HEK293 (cell line): ENCODE results near the gene PDIA5.

Source experiments
- CTCF ChIA-PET: fragments of 350-600 bp; formaldehyde crosslinking; extraction: SDS; loops from one replicate; lab custom pipeline; 2021; ENCODE audit warnings: antibody characterized with exemption; lab: Yijun Ruan, JAX
- POLR2A ChIA-PET: fragments of 300-600 bp; formaldehyde crosslinking; extraction: SDS; loops from one replicate; lab custom pipeline; 2020; ENCODE audit warnings: antibody characterized with exemption, inconsistent platforms; lab: Yijun Ruan, JAX
- H3K27ac ChIP-seq: fragments of 200-500 bp; sonication (Bioruptor generic); 2 replicates; pipeline ENCODE4 v1.5.1; 2014; ENCODE audit warnings: low read depth, low read length, control low read depth, inconsistent platforms; ENCODE audit errors: extremely low read depth
- H3K36me3 ChIP-seq, 2 experiments: fragments of 200-500 bp in 1 of 2; sonication (Bioruptor generic) in 1 of 2; 1 replicate in 1 of 2; 2 replicates in 1 of 2; pipeline ENCODE4 v1.5.1; 2014 to 2017; ENCODE audit warnings: inconsistent platforms in 2 of 2, low read length in 2 of 2; ENCODE audit not compliant: control insufficient read depth in 2 of 2, insufficient read depth in 1 of 2
- H3K4me1 ChIP-seq: fragments of 200-500 bp; sonication (Bioruptor generic); 2 replicates; pipeline ENCODE4 v1.5.1; 2014; ENCODE audit warnings: mild to moderate bottlenecking, low read length, inconsistent platforms; ENCODE audit not compliant: control insufficient read depth, insufficient read depth
- H3K4me3 ChIP-seq: 2 replicates; pipeline ENCODE4 v1.5.1; 2011; ENCODE audit warnings: low read depth, mild to moderate bottlenecking, control low read depth, low read length, moderate library complexity
- H3K9me3 ChIP-seq: fragments of 200-500 bp; sonication (Bioruptor generic); 2 replicates; pipeline ENCODE4 v1.5.1; 2014; ENCODE audit warnings: low read depth, low read length, inconsistent platforms; ENCODE audit not compliant: control insufficient read depth, insufficient read depth
- HOXD13 ChIP-seq: sonication (generic); formaldehyde crosslinking; IDR thresholded peaks from 2 replicates; pipeline ENCODE4 v1.8.0; 2022; ENCODE audit warnings: missing genetic modification reagents, borderline replicate concordance
- KLF16 ChIP-seq: fragments of 450-650 bp; formaldehyde crosslinking; IDR thresholded peaks from 2 replicates; pipeline ENCODE4 v1.5.1; 2017; ENCODE audit warnings: missing biosample characterization, missing genetic modification characterization
- REPIN1 ChIP-seq: fragments of 450-650 bp; formaldehyde crosslinking; IDR thresholded peaks from 2 replicates; pipeline ENCODE4 v1.5.1; 2017; ENCODE audit warnings: missing biosample characterization, missing genetic modification characterization, low read depth
- ZNF148 ChIP-seq: fragments of 450-650 bp; formaldehyde crosslinking; IDR thresholded peaks from 2 replicates; pipeline ENCODE4 v1.5.0; 2017; ENCODE audit warnings: missing biosample characterization, missing genetic modification characterization, borderline replicate concordance
- ZNF157 ChIP-seq: fragments of 450-650 bp; formaldehyde crosslinking; IDR thresholded peaks from 2 replicates; pipeline ENCODE4 v1.5.1; 2016; ENCODE audit warnings: missing biosample characterization, missing genetic modification characterization
- ZNF16 ChIP-seq: fragments of 450-650 bp; formaldehyde crosslinking; IDR thresholded peaks from 2 replicates; pipeline ENCODE4 v1.5.1; 2016; ENCODE audit warnings: low read depth, missing biosample characterization, missing genetic modification characterization
- ZNF169 ChIP-seq: fragments of 450-650 bp; formaldehyde crosslinking; IDR thresholded peaks from 2 replicates; pipeline ENCODE4 v1.5.1; 2016; ENCODE audit warnings: missing biosample characterization, missing genetic modification characterization
- ZNF266 ChIP-seq: fragments of 450-650 bp; formaldehyde crosslinking; IDR thresholded peaks from 2 replicates; pipeline ENCODE4 v1.5.1; 2016; ENCODE audit warnings: missing biosample characterization, missing genetic modification characterization, low read depth
- ZNF274 ChIP-seq, 2 experiments: fragments of 200-500 bp in 1 of 2; fragments of 450-650 bp in 1 of 2; sonication (Bioruptor generic) in 1 of 2; formaldehyde crosslinking in 1 of 2; IDR thresholded peaks; 2 replicates each; pipeline versions ENCODE4 v1.5.1 to v1.6.1; 2014 to 2016; ENCODE audit warnings: borderline replicate concordance in 1 of 2, inconsistent platforms in 1 of 2, low read length in 1 of 2, missing biosample characterization in 1 of 2, missing genetic modification characterization in 1 of 2
- ZNF350 ChIP-seq: fragments of 450-650 bp; formaldehyde crosslinking; IDR thresholded peaks from 2 replicates; pipeline ENCODE4 v1.5.0; 2017; ENCODE audit warnings: missing biosample characterization, mild to moderate bottlenecking, missing genetic modification characterization
- ZNF391 ChIP-seq: fragments of 450-650 bp; formaldehyde crosslinking; IDR thresholded peaks from 2 replicates; pipeline ENCODE4 v1.5.1; 2016; ENCODE audit warnings: low read depth, missing biosample characterization, missing genetic modification characterization, borderline replicate concordance
- ZNF416 ChIP-seq: fragments of 450-650 bp; formaldehyde crosslinking; IDR thresholded peaks from 2 replicates; pipeline ENCODE4 v1.5.1; 2016; ENCODE audit warnings: missing biosample characterization, missing genetic modification characterization
- ZNF510 ChIP-seq: fragments of 450-650 bp; formaldehyde crosslinking; IDR thresholded peaks from 2 replicates; pipeline ENCODE4 v1.5.1; 2018; ENCODE audit warnings: mild to moderate bottlenecking, missing genetic modification characterization, missing biosample characterization; ENCODE audit not compliant: insufficient replicate concordance
- ZNF548 ChIP-seq: fragments of 450-650 bp; formaldehyde crosslinking; IDR thresholded peaks from 2 replicates; pipeline ENCODE4 v1.5.1; 2016; ENCODE audit warnings: missing biosample characterization, missing genetic modification characterization
- ZNF558 ChIP-seq: fragments of 450-650 bp; formaldehyde crosslinking; IDR thresholded peaks from 2 replicates; pipeline ENCODE4 v1.5.1; 2016; ENCODE audit warnings: missing biosample characterization, missing genetic modification characterization
- ZNF585B ChIP-seq: fragments of 450-650 bp; formaldehyde crosslinking; IDR thresholded peaks from 2 replicates; pipeline ENCODE4 v1.5.1; 2016; ENCODE audit warnings: missing biosample characterization, missing genetic modification characterization
- ZNF639 ChIP-seq: fragments of 450-650 bp; formaldehyde crosslinking; IDR thresholded peaks from 2 replicates; pipeline ENCODE4 v1.5.1; 2016; ENCODE audit warnings: missing biosample characterization, missing genetic modification characterization
- ZNF776 ChIP-seq: fragments of 450-650 bp; formaldehyde crosslinking; IDR thresholded peaks from 2 replicates; pipeline ENCODE4 v1.5.0; 2017; ENCODE audit warnings: missing biosample characterization, missing genetic modification characterization, borderline replicate concordance
- ZNF791 ChIP-seq: fragments of 450-650 bp; formaldehyde crosslinking; IDR thresholded peaks from 2 replicates; pipeline ENCODE4 v1.5.1; 2016; ENCODE audit warnings: missing biosample characterization, missing genetic modification characterization
- ZNF837 ChIP-seq: fragments of 450-650 bp; formaldehyde crosslinking; IDR thresholded peaks from 2 replicates; pipeline ENCODE4 v1.5.1; 2016; ENCODE audit warnings: missing biosample characterization, missing genetic modification characterization
- ZSCAN18 ChIP-seq: fragments of 450-650 bp; formaldehyde crosslinking; IDR thresholded peaks from 2 replicates; pipeline ENCODE4 v1.5.1; 2016; ENCODE audit warnings: missing biosample characterization, missing genetic modification characterization
- ZSCAN23 ChIP-seq: fragments of 450-650 bp; formaldehyde crosslinking; IDR thresholded peaks from 2 replicates; pipeline ENCODE4 v1.5.1; 2016; ENCODE audit warnings: missing biosample characterization, missing genetic modification characterization
- TF ChIP-seq, protein P1 (sequence below): IDR thresholded peaks from 2 replicates; pipeline ENCODE4 v1.6.1; 2011; ENCODE audit warnings: mild to moderate bottlenecking, low read depth, low read length, borderline replicate concordance
- TF ChIP-seq, protein P2 (sequence below): fragments of 450-650 bp; formaldehyde crosslinking; IDR thresholded peaks from 2 replicates; pipeline ENCODE4 v1.5.1; 2016; ENCODE audit warnings: missing biosample characterization, missing genetic modification characterization

PDIA5 gene

GRCh38 chr3:123032057-123032456 is 34.8 kb upstream of the PDIA5 start:
- Histone ChIP-seq H3K9me3 (no peaks in the 10 kb centered on the region), H3K36me3 (no peaks in the 10 kb centered on the region), H3K27ac (no peak overlapping the region), H3K4me1 (0 out of 2 replicates have a peak, but pooled peaks cover 3% of the 10 kb centered on the region), H3K4me3 (no peak overlapping the region)
- POLR2A ChIA-PET, result no interaction called here
- TF ChIP-seq, protein P1, sequence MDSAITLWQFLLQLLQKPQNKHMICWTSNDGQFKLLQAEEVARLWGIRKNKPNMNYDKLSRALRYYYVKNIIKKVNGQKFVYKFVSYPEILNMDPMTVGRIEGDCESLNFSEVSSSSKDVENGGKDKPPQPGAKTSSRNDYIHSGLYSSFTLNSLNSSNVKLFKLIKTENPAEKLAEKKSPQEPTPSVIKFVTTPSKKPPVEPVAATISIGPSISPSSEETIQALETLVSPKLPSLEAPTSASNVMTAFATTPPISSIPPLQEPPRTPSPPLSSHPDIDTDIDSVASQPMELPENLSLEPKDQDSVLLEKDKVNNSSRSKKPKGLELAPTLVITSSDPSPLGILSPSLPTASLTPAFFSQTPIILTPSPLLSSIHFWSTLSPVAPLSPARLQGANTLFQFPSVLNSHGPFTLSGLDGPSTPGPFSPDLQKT, result no peak
- TF ChIP-seq, protein P2, sequence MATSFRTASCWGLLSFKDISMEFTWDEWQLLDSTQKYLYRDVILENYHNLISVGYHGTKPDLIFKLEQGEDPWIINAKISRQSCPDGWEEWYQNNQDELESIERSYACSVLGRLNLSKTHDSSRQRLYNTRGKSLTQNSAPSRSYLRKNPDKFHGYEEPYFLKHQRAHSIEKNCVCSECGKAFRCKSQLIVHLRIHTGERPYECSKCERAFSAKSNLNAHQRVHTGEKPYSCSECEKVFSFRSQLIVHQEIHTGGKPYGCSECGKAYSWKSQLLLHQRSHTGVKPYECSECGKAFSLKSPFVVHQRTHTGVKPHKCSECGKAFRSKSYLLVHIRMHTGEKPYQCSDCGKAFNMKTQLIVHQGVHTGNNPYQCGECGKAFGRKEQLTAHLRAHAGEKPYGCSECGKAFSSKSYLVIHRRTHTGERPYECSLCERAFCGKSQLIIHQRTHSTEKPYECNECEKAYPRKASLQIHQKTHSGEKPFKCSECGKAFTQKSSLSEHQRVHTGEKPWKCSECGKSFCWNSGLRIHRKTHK (tag by site-specific recombination), result no peak
- TF ChIP-seq ZNF16 (tag by site-specific recombination), result peak; percentile 54; the same call in 1 of the 2 replicates
- CTCF ChIA-PET, result interaction anchor here (0.6 to 8.6 kb wide), 3 partner anchors 24 to 163 kb away, joined by 3 to 84 read pairs (median 3); no protein-coding TSS in a partner anchor

DNA sequence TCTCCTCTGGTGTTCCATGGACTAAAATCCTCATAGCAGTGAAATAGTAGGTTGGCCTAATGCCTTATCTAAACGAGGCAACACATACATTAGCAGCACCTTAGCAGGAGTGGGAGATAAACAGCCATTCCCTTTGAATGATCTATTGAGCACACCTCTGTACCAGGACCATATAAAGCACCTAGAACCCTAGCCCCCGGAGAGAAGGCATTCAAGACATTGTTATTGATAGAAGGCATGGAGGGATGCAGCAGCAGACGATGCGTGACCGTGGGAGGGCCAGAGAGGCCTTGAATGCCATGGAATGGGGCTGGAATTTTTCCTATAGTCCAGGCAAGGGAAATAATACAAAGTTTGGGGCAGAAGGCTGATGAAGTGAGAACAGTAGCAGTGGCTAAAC is 32.7 kb upstream of the PDIA5 start:
- Histone ChIP-seq H3K36me3 (no peaks in the 10 kb centered on the region), H3K27ac (no peak overlapping the region), H3K4me1 (no peaks in the 10 kb centered on the region), H3K4me3 (no peak overlapping the region), H3K9me3 (no peaks in the 10 kb centered on the region)
- POLR2A ChIA-PET, result no interaction called here
- TF ChIP-seq ZNF585B (tag by site-specific recombination) (no peak), ZNF274 (IDR thresholded peaks at IDR 0.05; ENCODE audit: low read length) (no peak), ZNF274 (tag by site-specific recombination; IDR thresholded peaks at IDR 0.05; ENCODE audit: borderline replicate concordance) (no peak), ZNF791 (tag by site-specific recombination) (no peak), REPIN1 (tag by site-specific recombination) (no peak), ZNF837 (tag by site-specific recombination) (no peak), ZNF391 (tag by site-specific recombination) (no peak), ZNF416 (tag by site-specific recombination) (no peak), ZNF148 (tag by site-specific recombination) (no peak), ZNF510 (tag by site-specific recombination) (no peak), ZNF266 (no peak), KLF16 (tag by site-specific recombination) (no peak), ZNF558 (tag by site-specific recombination) (no peak), ZNF350 (tag by site-specific recombination) (no peak), ZNF169 (tag by site-specific recombination) (no peak)
- CTCF ChIA-PET, result no interaction called here

GRCh38 chr3:123034996-123035395 is 31.8 kb upstream of the PDIA5 start:
- H3K9me3 ChIP-seq, result no peaks in the 10 kb centered on the region
- ChIA-PET POLR2A (no interaction called here), CTCF (interaction anchor here (1.1 kb wide), 1 partner anchor 92 kb away, joined by 5 read pairs; no protein-coding TSS in a partner anchor)
- TF ChIP-seq ZNF548 (no peak), ZNF639 (tag by site-specific recombination) (no peak), ZNF157 (tag by site-specific recombination) (no peak), HOXD13 (CRISPR knock-in tag) (no peak), ZSCAN23 (no peak), ZSCAN18 (tag by site-specific recombination) (no peak), ZNF776 (tag by site-specific recombination) (no peak)

More at GRCh38 chr3:123034996-123035395, 31.8 kb upstream of the PDIA5 start:
- no peaks in the 10 kb centered on the region for H3K36me3 ChIP-seq
- no peaks in the 10 kb centered on the region for H3K4me1 ChIP-seq
- no peak overlapping the region for H3K27ac ChIP-seq
- H3K4me3 ChIP-seq, result no peak overlapping the region
